WTC11 (cell line): Measurements from ENCODE around the gene GALNT9. TPM values are rescaled to one million over a fixed set of nuclear protein-coding genes. Genes with fewer than 3 reads are reported as not detected.

ENCODE experiments used
- ATAC-seq: fragments of 200-7000 bp; cut with Tn5 transposase; 2 replicates; pipeline ENCODE4 v1.10.0; 2021; ENCODE audit warnings: mild to moderate bottlenecking, moderate library complexity
- CTCF ChIA-PET: fragments of 300-600 bp; sonication (Branson Sonifier 250); formaldehyde crosslinking; loops from one replicate; lab custom pipeline; 2021; ENCODE audit warnings: antibody characterized with exemption; lab: Charles Lee
- POLR2A ChIA-PET: fragments of 350-600 bp; sonication (Branson Sonifier 250); formaldehyde crosslinking; loops from one replicate; lab custom pipeline; 2021; ENCODE audit warnings: antibody characterized with exemption; lab: Charles Lee
- DNase-seq: peaks from one replicate; pipeline ENCODE4 v3.0.0; 2021; ENCODE audit warnings: low spot score
- H3K27ac Mint-ChIP-seq: 2 replicates; pipeline ENCODE4 v1.8.0; 2021; ENCODE audit warnings: mixed read lengths
- H3K27me3 Mint-ChIP-seq: 2 replicates; pipeline ENCODE4 v1.8.0; 2021; ENCODE audit warnings: low read depth, mild to moderate bottlenecking, moderate library complexity, mixed read lengths
- H3K36me3 Mint-ChIP-seq: 2 replicates; pipeline ENCODE4 v1.8.0; 2021; ENCODE audit warnings: mixed read lengths
- H3K4me1 Mint-ChIP-seq: 2 replicates; pipeline ENCODE4 v1.8.0; 2022; ENCODE audit warnings: mixed read lengths
- H3K4me3 Mint-ChIP-seq: 2 replicates; pipeline ENCODE4 v1.8.0; 2021; ENCODE audit warnings: mild to moderate bottlenecking, moderate library complexity, mixed read lengths
- H3K9me3 Mint-ChIP-seq: 2 replicates; pipeline ENCODE4 v1.8.0; 2021; ENCODE audit warnings: mixed read lengths
- CBFB ChIP-seq: sonication (generic); formaldehyde crosslinking; IDR thresholded peaks from 2 replicates; pipeline ENCODE4 v1.8.1; 2022; ENCODE audit warnings: mild to moderate bottlenecking, low read depth, missing genetic modification reagents
- HMGA2 ChIP-seq: fragments of 250-450 bp; sonication (Bioruptor Pico); IDR thresholded peaks from 2 replicates; pipeline ENCODE4 v1.4.0; 2021; ENCODE audit warnings: mild to moderate bottlenecking, moderate library complexity
- IRF1 ChIP-seq: sonication (generic); formaldehyde crosslinking; IDR thresholded peaks from 2 replicates; pipeline ENCODE4 v1.8.0; 2023; ENCODE audit warnings: missing genetic modification reagents
- JUN ChIP-seq: sonication (generic); formaldehyde crosslinking; IDR thresholded peaks from 2 replicates; pipeline ENCODE4 v1.8.0; 2023; ENCODE audit warnings: mild to moderate bottlenecking, missing genetic modification reagents
- KAT7 ChIP-seq: sonication (generic); formaldehyde crosslinking; IDR thresholded peaks from 2 replicates; pipeline ENCODE4 v1.8.1; 2023; ENCODE audit warnings: missing genetic modification reagents, mild to moderate bottlenecking, borderline replicate concordance
- MYBL2 ChIP-seq: sonication (generic); formaldehyde crosslinking; IDR thresholded peaks from 2 replicates; pipeline ENCODE4 v1.8.1; 2023; ENCODE audit warnings: mild to moderate bottlenecking, moderate library complexity, missing genetic modification reagents
- NFATC4 ChIP-seq: fragments of 250-450 bp; sonication (Bioruptor Pico); IDR thresholded peaks from 2 replicates; pipeline ENCODE4 v1.9.0; 2021; ENCODE audit warnings: mild to moderate bottlenecking
- NR2C2 ChIP-seq: sonication (generic); formaldehyde crosslinking; IDR thresholded peaks from 2 replicates; pipeline ENCODE4 v1.8.0; 2022; ENCODE audit warnings: mild to moderate bottlenecking, missing genetic modification reagents
- NR3C1 ChIP-seq: sonication (generic); formaldehyde crosslinking; conservative IDR thresholded peaks from 2 replicates; pipeline ENCODE4 v1.8.1; 2023; ENCODE audit warnings: low read depth, mild to moderate bottlenecking, missing genetic modification reagents
- PRDM15 ChIP-seq: sonication (generic); formaldehyde crosslinking; IDR thresholded peaks from 2 replicates; pipeline ENCODE4 v1.8.0; 2022; ENCODE audit warnings: missing genetic modification reagents
- PREB ChIP-seq: sonication (generic); formaldehyde crosslinking; IDR thresholded peaks from 2 replicates; pipeline ENCODE4 v1.8.1; 2022; ENCODE audit warnings: mild to moderate bottlenecking, missing genetic modification reagents, moderate library complexity, borderline replicate concordance
- TCF7 ChIP-seq: sonication (generic); formaldehyde crosslinking; IDR thresholded peaks from 2 replicates; pipeline ENCODE4 v1.8.0; 2022; ENCODE audit warnings: mild to moderate bottlenecking, low read depth, missing genetic modification reagents, moderate library complexity
- TEAD1 ChIP-seq: sonication (generic); formaldehyde crosslinking; IDR thresholded peaks from 2 replicates; pipeline ENCODE4 v1.8.0; 2022; ENCODE audit warnings: mild to moderate bottlenecking, missing genetic modification reagents
- USF2 ChIP-seq: sonication (generic); formaldehyde crosslinking; IDR thresholded peaks from 2 replicates; pipeline ENCODE4 v1.8.1; 2023; ENCODE audit warnings: mild to moderate bottlenecking, missing genetic modification reagents, moderate library complexity
- ZNF121 ChIP-seq: sonication (generic); formaldehyde crosslinking; IDR thresholded peaks from 2 replicates; pipeline ENCODE4 v1.8.0; 2023; ENCODE audit warnings: missing genetic modification reagents
- ZNF396 ChIP-seq: fragments of 250-450 bp; sonication (Bioruptor Pico); IDR thresholded peaks from 2 replicates; pipeline ENCODE4 v1.8.0; 2021; ENCODE audit warnings: mild to moderate bottlenecking, moderate library complexity, borderline replicate concordance
- ZNF532 ChIP-seq: fragments of 250-450 bp; sonication (Bioruptor Pico); IDR thresholded peaks from 2 replicates; pipeline ENCODE4 v1.9.0; 2021; ENCODE audit warnings: mild to moderate bottlenecking, borderline replicate concordance
- total RNA-seq: library from RNA; stranded (reverse); gene quantifications from 3 replicates; pipeline ENCODE4 v1.2.3, GENCODE V29; 2021

Gene GALNT9
- total RNA-seq, 1 experiment from 2014 or later: 0.90 TPM

GRCh38 chr12:132255642-132256041 lies 73.7 kb downstream of the GALNT9 start:
- H3K9me3 Mint-ChIP-seq: no peaks in the 10 kb centered on the region
- CTCF ChIA-PET: interaction anchor here (1.4 kb wide), 2 partner anchors 118 to 158 kb away, joined by 3 to 6 read pairs; no protein-coding TSS in a partner anchor
- POLR2A ChIA-PET: interaction anchor here (0.6 kb wide), 1 partner anchor 45 kb away, joined by 3 read pairs; no protein-coding TSS in a partner anchor
- TF ChIP-seq USF2 (CRISPR knock-in tag) (no peak), ZNF121 (CRISPR knock-in tag) (no peak), MYBL2 (CRISPR knock-in tag) (no peak), CBFB (CRISPR knock-in tag) (no peak), TCF7 (CRISPR knock-in tag) (no peak), NR3C1 (no peak), IRF1 (no peak), ZNF532 (CRISPR knock-in tag) (no peak)
- no peak for ATAC-seq
- H3K4me3 Mint-ChIP-seq: no peak overlapping the region; the same call in 1 of the 2 replicates
- H3K27ac Mint-ChIP-seq: no peak overlapping the region
- H3K27me3 Mint-ChIP-seq: peaks cover 9% of the 10 kb centered on the region
- no peak for DNase-seq
- no peaks in the 10 kb centered on the region for H3K36me3 Mint-ChIP-seq
- H3K4me1 Mint-ChIP-seq: peaks cover 26% of the 10 kb centered on the region

- Mint-ChIP-seq H3K27ac (no peak overlapping the region), H3K27me3 (peaks cover 11% of the 10 kb centered on the region), H3K4me3 (no peak overlapping the region), H3K9me3 (no peaks in the 10 kb centered on the region), H3K4me1 (peaks cover 26% of the 10 kb centered on the region), H3K36me3 (no peaks in the 10 kb centered on the region)
- ChIA-PET POLR2A (no interaction called here), CTCF (interaction anchor here (1.1 to 1.4 kb wide), 3 partner anchors 60 to 120 kb away, joined by 3 read pairs; no protein-coding TSS in a partner anchor)
- no peak for DNase-seq
- no peak for ATAC-seq
- no peak for TF ChIP-seq NFATC4
- TF ChIP-seq PREB: no peak
- no peak for TF ChIP-seq NR2C2
- TF ChIP-seq HMGA2 (CRISPR knock-in tag): no peak
- no peak for TF ChIP-seq TEAD1
- no peak for TF ChIP-seq ZNF396 (CRISPR knock-in tag)
- TF ChIP-seq JUN (CRISPR knock-in tag): no peak
- no peak for TF ChIP-seq PRDM15 (CRISPR knock-in tag)
- no peak for TF ChIP-seq KAT7 (CRISPR knock-in tag)
- no peak for TF ChIP-seq IRF1
These were observed 75.5 kb downstream of the GALNT9 start for GRCh38 chr12:132253698-132254480.
